ENCODE measurements around the gene PITX1.

GRCh38 chr5:135063056-135063445, 29.0 kb upstream of the PITX1 start:
- TF ChIP-seq GATA2 (IDR thresholded peaks at IDR 0.05; ENCODE audit: low read depth, low read length) = no peak
- TF ChIP-seq GATA3 (IDR thresholded peaks at IDR 0.05; ENCODE audit: low read depth, low read length) = no peak

Data from SH-SY5Y (cell line).